GM19043 (cell line): ENCODE data around the gene PSAT1.

Source experiments
- ATAC-seq: cut with Tn5 transposase; IDR thresholded peaks from one replicate; pipeline ENCODE4 v1.9.1; 2021; ENCODE audit warnings: low read depth; ENCODE audit not compliant: unreplicated experiment

Gene PSAT1

GRCh38 chr9:78358329-78359051 is 61.6 kb downstream of the PSAT1 start:
- ATAC-seq, result no peak

GRCh38 chr9:78363221-78363620 is 66.3 kb downstream of the PSAT1 start:
- ATAC-seq, result no peak

GRCh38 chr9:78365748-78366697 is 69.1 kb downstream of the PSAT1 start:
- no peak for ATAC-seq

GRCh38 chr9:78366827-78367226 is 69.9 kb downstream of the PSAT1 start:
- no peak for ATAC-seq

GRCh38 chr9:78368236-78368635 is 71.3 kb downstream of the PSAT1 start:
- ATAC-seq, result no peak

DNA sequence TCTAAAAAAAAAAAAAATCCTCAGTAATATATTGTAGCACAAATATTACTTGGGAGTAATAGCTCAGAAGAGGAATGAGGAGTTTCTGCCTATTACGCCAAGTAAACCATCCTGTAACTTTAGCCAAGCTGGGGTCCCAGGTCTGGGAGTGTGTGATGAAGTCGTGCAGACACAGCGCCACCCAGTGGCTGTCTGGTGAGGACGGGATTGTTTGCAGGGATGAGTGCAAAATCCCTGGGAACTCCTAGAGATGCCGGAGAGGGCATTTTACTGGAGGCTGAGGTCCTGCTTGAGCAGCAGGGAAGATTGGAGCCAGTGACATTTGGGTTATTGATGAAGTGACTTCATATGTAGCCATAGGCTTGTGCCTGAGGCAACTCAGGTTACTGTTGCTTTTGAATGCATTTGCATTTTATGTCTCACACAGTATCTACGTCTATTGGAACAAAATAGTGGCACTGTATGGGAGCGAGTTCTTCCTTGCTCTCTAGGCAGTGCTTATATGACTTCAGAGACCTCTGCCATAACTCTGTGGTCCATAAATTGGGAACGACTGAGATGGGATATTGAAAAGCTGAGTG is 72.8 kb downstream of the PSAT1 start:
- peak; percentile 58 for ATAC-seq

DNA sequence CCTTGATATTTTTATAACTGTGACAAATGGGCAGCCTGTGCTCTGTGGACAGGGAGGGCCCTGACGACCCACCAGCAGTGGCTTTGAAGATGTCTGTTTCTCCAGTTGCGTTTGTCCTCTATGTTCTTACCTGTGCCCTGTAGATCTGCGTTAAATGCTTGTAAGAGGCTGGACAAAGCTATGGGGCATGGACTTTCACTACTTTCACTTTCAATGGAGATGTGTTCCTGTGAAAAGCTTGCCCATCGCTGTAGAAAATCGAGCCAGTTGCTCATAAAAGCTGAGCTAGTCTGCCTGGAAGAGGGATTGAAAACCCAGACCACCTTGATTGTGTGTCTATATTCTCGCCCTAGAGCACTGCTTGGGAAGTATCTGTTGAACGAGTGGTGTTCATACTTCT is 74.1 kb downstream of the PSAT1 start:
- no peak for ATAC-seq

- ATAC-seq, result no peak
These were observed 75.1 kb downstream of the PSAT1 start for GRCh38 chr9:78371981-78372380.
